Measurements from ENCODE around the gene ADGRE3.
"Not testable (repeated sequence)": the region's sequence is repeated elsewhere in the genome, so short reads cannot be mapped to it uniquely, and the experiment has no call there.

The ADGRE3 gene

DNA sequence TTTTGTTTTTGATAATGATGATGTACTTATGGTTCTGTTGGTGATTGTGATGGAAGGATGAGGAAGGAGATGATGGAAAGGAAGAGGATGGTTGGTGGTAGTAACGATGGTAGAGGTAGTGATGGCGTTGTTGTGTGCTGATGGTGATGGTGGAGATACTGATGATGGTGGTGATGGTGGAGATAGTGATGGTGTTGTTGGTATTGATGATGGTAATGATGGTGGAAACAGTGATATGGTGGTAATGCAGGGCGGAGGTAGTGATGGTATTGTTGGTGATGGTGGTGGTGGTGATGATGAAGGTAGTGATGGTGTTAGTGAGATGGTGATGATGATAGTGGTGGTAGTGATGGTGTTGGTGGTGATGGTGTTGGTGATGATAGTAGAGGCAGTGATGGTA is 79.1 kb downstream of the ADGRE3 start:
- DNase-seq, result no peak

DNA sequence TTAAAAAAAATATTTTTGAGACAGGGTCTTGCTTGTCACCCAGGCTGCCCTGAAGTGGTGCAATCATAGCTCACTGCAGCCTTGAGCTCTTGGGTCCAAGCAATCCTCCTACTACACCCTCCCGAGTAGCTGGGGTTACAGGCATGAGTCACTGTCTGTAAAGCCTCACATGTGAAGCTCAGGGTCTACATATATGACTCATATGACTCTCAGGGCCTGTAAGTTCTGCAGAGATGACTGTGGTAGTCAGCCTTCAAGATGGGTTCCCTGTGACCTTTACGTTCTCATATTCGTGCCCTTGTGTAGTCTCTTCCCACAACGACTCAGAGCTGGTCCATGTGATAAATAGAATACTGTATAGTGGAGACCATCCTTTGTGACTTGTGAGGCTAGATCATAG is 85.2 kb downstream of the ADGRE3 start:
- DNase-seq, result not testable (repeated sequence)

DNA sequence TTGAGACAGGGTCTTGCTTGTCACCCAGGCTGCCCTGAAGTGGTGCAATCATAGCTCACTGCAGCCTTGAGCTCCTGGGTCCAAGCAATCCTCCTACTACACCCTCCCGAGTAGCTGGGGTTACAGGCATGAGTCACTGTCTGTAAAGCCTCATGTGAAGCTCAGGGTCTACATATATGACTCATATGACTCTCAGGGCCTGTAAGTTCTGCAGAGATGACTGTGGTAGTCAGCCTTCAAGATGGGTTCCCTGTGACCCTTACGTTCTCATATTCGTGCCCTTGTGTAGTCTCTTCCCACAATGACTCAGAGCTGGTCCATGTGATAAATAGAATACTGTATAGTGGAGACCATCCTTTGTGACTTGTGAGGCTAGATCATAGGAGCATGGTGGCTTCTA is 89.5 kb downstream of the ADGRE3 start:
- not testable (repeated sequence) for DNase-seq

DNA sequence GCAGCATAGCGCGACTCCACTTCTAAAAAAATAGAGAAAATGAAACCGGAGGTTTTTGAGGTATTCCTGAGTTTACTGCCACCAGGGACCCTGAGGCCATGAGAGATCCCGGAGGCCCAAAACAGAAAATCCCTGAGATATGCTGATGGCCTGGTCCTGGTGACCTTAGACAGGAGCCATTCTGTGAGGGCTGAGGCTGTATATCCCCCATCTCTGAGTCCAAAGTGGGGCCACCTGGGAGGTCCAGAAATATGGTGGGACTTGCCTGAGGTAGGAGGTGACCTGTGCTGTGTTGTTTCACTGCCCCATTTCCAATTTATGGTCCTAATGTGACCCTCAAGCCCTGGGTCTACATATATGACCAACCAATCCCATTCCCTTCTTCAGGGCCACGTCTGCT is 90.3 kb downstream of the ADGRE3 start:
- not testable (repeated sequence) for DNase-seq

DNA sequence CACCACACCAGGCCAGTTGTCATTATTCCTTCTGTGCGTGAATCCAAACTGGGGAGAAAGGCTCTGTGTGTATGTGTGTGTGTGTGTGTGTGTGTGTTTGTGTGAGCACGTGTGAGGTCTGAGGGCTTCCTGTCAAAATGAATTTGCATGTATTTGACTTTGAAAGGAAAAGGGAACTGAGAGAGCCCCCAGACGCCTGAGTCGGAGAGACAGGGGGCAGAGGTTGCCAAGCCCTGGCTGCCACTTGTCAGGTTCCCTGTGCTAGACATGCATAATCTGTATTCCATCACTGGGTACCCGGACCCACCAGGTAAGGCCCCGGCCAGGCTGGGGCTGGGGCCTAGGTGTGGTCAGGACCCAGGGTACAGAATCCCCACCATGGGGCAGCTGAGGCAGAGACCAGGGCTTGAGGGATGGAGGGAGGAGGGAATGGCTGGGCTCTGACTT is 91.7 kb downstream of the ADGRE3 start, which contains the start of gene CLEC17A:
Gene CLEC17A (plus strand): TSS at position 191 of the 447 bp plus-strand sequence. CDS start 77 bp downstream, at position 268.
- DNase-seq, result no peak

DNA sequence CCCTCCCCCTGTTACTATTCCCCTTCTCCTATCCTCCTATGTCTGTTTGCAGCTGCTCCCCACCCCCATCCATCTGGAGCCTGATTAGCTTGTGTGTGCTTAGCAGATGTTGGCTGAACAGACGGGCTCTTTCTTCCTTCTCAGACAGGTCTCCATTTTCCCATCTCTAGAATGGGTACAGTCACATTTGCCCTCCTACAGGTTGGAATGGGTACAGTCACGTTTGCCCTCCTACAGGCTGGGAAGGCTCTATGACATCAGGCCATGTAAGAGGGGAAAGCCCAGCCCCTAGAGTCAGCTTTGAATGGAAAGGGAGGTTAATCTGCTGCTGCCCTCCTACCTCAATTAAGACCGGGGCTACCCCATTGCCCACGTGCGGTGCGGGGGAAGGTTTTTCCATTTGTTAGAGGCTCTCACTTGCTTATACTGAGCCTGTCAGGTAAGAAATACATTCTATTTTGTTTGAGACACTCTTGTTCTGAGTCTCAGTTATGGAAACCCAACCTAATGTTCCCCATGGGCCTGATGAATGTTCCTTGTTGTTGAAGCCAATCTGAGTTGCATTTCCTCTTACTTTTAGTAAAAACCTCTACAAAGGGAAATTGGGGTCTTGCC is 93.9 kb downstream of the ADGRE3 start:
- no peak for DNase-seq

DNA sequence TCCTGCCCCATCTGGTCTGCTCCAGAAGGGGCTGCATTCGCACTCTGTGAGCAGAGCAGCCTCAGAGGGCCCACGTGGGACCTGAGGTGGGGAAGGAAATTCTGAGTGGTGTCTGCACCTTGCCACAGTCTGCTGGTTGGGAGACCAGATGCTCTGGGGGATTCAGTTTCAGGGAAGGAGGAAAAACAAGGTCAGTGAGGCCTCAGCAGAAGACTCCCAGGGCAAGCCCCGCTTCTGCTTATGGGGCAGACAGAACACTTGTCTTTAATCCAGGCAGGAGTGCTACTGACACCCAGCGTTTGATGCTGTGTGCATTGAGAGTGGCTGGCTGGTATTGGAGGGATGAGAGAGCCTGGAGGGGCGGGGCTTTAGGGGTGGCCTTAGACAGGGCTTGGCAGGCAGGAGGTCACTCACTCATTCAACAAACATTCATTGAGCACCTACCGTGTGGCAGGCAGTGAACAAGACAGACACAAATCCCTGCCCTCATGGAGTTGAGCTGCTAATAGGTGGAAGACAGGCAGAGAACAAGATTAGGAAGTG is 96.7 kb downstream of the ADGRE3 start:
- no peak for DNase-seq

DNA sequence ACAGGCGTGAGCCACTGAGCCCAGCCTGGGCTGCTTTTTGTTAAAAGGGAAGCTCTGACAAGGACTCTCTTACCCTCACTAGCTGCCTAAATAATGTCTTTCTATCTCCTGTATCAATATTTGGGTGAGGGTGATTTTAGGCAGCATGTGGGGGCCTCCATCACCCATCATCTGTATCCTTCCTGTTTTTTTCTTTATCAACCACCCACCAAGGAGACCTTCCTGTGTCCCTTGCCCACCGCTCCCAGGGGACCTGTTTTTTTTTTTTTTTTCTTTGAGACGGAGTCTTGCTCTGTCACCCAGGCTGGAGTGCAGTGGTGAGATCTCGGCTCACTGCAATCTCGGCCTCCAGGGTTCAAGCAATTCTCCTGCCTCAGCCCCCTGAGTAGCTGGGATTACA is 97.4 kb downstream of the ADGRE3 start:
- no peak for DNase-seq

DNA sequence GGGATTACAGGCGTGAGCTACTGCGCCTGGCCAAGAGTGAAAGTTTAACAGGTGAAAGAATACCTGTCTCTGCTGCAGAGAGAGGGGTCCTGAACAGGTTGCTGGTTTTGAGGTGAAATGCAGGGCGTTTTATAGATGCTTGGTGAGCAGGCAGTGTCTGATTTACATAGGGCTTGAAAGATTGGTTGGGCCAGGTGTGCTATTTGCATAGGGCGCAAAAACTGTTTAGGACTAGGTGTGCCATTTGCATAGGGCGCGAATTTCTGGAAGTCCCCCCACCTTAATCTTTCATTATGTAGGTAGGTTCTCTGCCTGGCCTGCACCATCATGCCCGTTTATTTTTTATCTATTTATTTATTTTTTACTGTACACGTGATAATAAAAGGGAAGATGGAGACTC is 98.3 kb downstream of the ADGRE3 start:
- DNase-seq, result no peak

DNA sequence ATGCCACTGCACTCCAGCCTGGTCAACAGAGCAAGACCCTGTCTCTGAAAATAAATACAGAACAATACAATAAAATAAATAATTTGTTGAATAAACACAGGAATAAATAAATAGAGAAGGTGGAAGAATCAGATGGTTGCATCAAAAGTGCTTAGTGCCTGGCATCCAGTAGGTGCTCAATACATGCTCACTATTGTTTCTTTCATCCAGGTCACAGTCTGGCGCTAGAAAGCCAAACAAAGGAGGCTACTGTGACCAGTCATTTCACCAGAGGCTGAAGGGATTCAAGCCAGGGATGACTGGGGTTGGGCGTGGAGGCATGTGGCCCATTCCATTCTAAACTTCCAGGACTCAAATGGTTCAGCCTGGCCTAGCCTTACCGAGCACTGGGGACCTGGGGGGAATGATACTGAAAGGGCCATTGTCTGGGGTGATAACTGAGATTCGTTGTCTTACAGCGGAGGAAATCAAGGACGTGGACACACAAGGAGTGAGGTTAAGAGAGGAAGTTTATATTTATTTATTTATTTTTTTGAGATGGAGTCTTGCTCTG is 99.1 kb downstream of the ADGRE3 start:
- DNase-seq, result no peak

DNA sequence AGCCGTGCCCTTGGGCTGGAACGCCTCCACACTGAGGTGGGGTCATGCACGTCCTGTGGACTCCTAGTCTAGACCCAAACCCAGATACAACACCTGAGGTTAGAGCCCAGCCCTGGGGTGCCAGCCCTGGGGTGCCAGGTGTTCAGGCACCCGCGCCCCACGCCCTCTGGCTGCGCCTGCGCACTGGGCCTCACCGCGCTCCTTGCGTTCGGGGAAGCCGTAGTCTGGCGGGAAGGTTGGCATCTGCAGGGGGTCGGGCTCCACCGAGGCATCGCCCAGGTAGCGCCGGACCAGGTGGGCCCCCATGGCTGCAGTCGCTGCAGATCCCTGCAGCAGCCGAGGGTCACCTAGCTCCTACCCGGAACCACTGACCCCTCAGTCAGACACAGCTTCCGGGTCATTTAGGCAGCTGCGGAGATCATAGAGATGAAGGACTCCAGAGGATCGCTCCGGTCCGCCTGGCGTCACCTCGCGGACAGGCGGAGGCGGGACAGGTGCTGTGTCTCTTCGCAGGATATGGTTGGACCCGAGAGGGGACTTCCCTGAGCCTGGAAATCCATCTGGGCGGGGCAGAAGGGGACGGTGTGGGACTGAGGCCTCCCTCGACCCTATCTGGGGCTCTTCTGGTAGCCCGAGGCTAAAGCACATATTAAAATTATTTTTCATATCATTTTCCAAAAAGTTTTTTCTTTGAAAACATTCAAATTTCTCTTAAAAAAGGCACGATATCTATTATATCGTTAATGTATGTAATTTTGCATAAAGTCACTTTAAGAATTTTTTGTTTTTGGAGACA is 102.8 kb downstream of the ADGRE3 start, which contains the start of gene NDUFB7:
Gene NDUFB7 (minus strand): TSS at position 372 of the 796 bp plus-strand sequence. CDS start 66 bp downstream, at position 306.
- DNase-seq, result peak; percentile 94

DNA sequence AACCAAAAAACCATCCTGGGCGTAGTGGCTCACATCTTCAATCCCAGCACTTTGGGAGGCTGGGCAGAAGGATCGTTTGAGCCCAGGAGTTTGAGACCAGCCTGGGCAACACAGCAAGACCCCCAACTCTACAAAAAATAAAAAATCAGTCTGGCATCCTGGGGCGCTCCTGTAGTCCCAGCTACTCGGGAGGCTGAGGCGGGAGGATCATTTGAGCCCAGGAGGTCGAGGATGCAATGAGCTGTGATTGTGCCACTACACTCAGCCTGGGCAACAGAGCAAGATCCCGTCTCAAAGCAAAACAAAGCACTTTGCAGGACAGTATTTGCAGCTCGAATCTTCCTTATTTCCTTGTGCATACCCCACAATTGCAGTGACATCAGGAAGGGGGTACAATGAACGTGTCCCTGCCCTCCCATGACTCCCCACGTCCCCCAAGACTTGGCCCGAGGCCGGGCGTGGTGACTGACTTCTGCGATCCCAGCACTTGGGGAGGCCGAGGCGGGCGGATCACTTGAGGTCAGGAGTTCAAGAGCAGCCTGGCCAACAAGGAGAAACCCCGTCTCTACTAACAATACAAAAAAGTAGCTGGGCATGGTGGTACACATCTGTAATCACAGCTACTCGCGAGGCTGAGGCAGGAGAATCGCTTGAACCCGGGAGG is 103.6 kb downstream of the ADGRE3 start:
- no peak for DNase-seq
